H1 (cell line): ENCODE data around the gene SCN2A. TPM values are rescaled to one million over a fixed set of nuclear protein-coding genes. Genes with fewer than 3 reads are reported as not detected.

ENCODE experiments used
- HDAC2 ChIP-seq, 2 experiments: fragments of 300-600 bp in 1 of 2; sonication (generic) in 1 of 2; IDR thresholded peaks; 2 replicates each; pipeline ENCODE4 v1.6.1; 2011 to 2012; ENCODE audit warnings: low read depth in 2 of 2, low read length in 2 of 2, mild to moderate bottlenecking in 2 of 2, moderate library complexity in 2 of 2, borderline replicate concordance in 1 of 2, inconsistent platforms in 1 of 2
- MAFK ChIP-seq: IDR thresholded peaks from 2 replicates; pipeline ENCODE4 v1.6.1; 2012; ENCODE audit warnings: low read depth, mild to moderate bottlenecking, improper control_type of control experiment, low read length
- TAF1 ChIP-seq: IDR thresholded peaks from 2 replicates; pipeline ENCODE4 v1.6.1; 2011; ENCODE audit warnings: mild to moderate bottlenecking, low read depth, low read length
- TCF12 ChIP-seq: IDR thresholded peaks from 2 replicates; pipeline ENCODE4 v1.6.1; 2011; ENCODE audit warnings: low read depth, mild to moderate bottlenecking, low read length
- polyA plus RNA-seq, 7 experiments: library from polyadenylated mRNA; depleted of rRNA in 3 of 7; stranded (reverse) in 5 of 7; unstranded in 2 of 7; fragments of >200 nt in 5 of 7; fragments of 200-250 nt in 2 of 7; gene quantifications; 1 replicate in 5 of 7; 2 replicates in 1 of 7; 4 replicates in 1 of 7; pipeline versions ENCODE4 v1.2.1 to v1.2.3, GENCODE V29; 2011 to 2013; ENCODE audit warnings: missing spikeins in 2 of 7, mixed read lengths in 2 of 7
- total RNA-seq: library from RNA; stranded (reverse); fragmentation: NEBNext Ultra II Directional; extraction: Animal tissue kit (Norgen Biotek cat#: 25700); gene quantifications from 2 replicates; pipeline ENCODE4 v1.2.1, GENCODE V29; 2021

Gene SCN2A
- total and polyA plus RNA-seq, 2 of the 8 experiments (the other 6 are each of a cell fraction or from before 2014, with no cell fraction given), result 0.18 to 1.1 TPM

DNA sequence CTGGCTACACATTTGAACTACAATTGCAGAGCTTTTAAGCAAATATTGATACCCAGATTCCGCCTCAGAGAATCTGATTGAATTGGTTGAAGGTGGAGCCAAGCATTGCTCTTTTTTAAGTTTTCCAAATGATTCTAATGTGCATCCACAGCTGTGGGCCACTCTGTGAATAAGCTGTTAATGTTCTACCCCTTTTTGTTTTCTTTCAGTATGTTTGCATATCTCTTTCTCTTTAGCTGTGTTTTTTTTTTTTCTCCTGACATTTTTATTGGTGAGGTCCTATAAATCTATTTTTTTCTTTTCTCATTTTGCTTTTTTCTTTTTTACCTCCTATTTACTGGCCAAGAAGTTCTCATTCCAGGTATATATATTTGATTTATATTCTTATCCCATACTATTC, 41.9 kb upstream of the SCN2A start (continued):
- TF ChIP-seq MAFK (no peak), TCF12 (no peak), TAF1 (no peak), HDAC2 (IDR thresholded peaks at IDR 0.05; ENCODE audit: borderline replicate concordance in 1 of 2, low read depth in 2 of 2, low read length in 2 of 2) (no peak)
